Measurements from ENCODE around the gene KNDC1. TPM values are rescaled to one million over a fixed set of nuclear protein-coding genes. Genes with fewer than 3 reads are reported as not detected.
A peak's percentile ranks its signal among the peaks of the same experiment; 100 is the strongest.

KNDC1 gene
- total and polyA plus RNA-seq, 3 donors from 2014 or later: 4.2 to 19.8 (median 13.3) TPM

GRCh38 chr10:133257489-133258065, 97.6 kb downstream of the KNDC1 start:
- Histone ChIP-seq H3K27ac (peak overlapping the region in 1 of 2 donors; percentile 44), H3K36me3 (ENCODE audit: low read depth, missing control alignments) (no peaks in the 10 kb centered on the region), H3K9me3 (no peaks in the 10 kb centered on the region), H3K4me3 (no peak overlapping the region), H3K4me1 (peaks cover 51% of the 10 kb centered on the region), H3K27me3 (no peaks in the 10 kb centered on the region)
- DNase-seq: peak; percentile 85
- WGBS, 2 donors: 34 to 55% methylated on average over 22 to 27 of the region's 27 CpGs
- intact Hi-C loops (cut with DNase I; ENCODE audit: low total_unique reads): no loop called here
- TF ChIP-seq POLR2A (IDR thresholded peaks at IDR 0.05): no peak
- TF ChIP-seq CTCF (IDR thresholded peaks at IDR 0.05): peak in 1 of 3 experiments; percentile 13

GRCh38 chr10:133258066-133258817, 98.2 kb downstream of the KNDC1 start:
- no peak overlapping the region for H3K4me3 ChIP-seq
- H3K27me3 ChIP-seq: no peaks in the 10 kb centered on the region
- H3K4me1 ChIP-seq: peaks cover 46% of the 10 kb centered on the region
- H3K36me3 ChIP-seq (ENCODE audit: low read depth, missing control alignments): no peaks in the 10 kb centered on the region
- H3K27ac ChIP-seq: peak overlapping the region in 1 of 2 donors; percentile 44
- intact Hi-C loops (cut with DNase I; ENCODE audit: low total_unique reads): no loop called here
- 57 to 58% methylated on average over 5 to 21 of the region's 21 CpGs for WGBS, 2 donors
- H3K9me3 ChIP-seq: no peaks in the 10 kb centered on the region
- DNase-seq: no peak
- no peak for TF ChIP-seq POLR2A (IDR thresholded peaks at IDR 0.05)
- no peak for TF ChIP-seq CTCF (IDR thresholded peaks at IDR 0.05)

- peak; percentile 57 for DNase-seq
- H3K4me3 ChIP-seq: no peak overlapping the region
- intact Hi-C loops (cut with DNase I; ENCODE audit: low total_unique reads): no loop called here
- peaks cover 38% of the 10 kb centered on the region for H3K4me1 ChIP-seq
- H3K27ac ChIP-seq: peak overlapping the region; percentile 23 to 41
- no peaks in the 10 kb centered on the region for H3K9me3 ChIP-seq
- WGBS, 2 donors: 74 to 77% methylated on average over 9 to 24 of the region's 24 CpGs
- H3K27me3 ChIP-seq: no peaks in the 10 kb centered on the region
- TF ChIP-seq CTCF (IDR thresholded peaks at IDR 0.05) (no peak), POLR2A (IDR thresholded peaks at IDR 0.05) (no peak)
- no peaks in the 10 kb centered on the region for H3K36me3 ChIP-seq (ENCODE audit: low read depth, missing control alignments)
Measured at GRCh38 chr10:133258818-133259601, 99.0 kb downstream of the KNDC1 start.

GRCh38 chr10:133259602-133259989, 99.6 kb downstream of the KNDC1 start:
- Histone ChIP-seq H3K4me1 (peaks cover 32% of the 10 kb centered on the region), H3K27ac (peak overlapping the region in 1 of 2 donors; percentile 41)
- 78 to 84% methylated on average over 10 to 12 of the region's 12 CpGs for WGBS, 2 donors

More at GRCh38 chr10:133259602-133259989, 99.6 kb downstream of the KNDC1 start:
- Histone ChIP-seq H3K36me3 (ENCODE audit: low read depth, missing control alignments) (no peaks in the 10 kb centered on the region), H3K27me3 (no peaks in the 10 kb centered on the region), H3K4me3 (no peak overlapping the region), H3K9me3 (no peaks in the 10 kb centered on the region)
- intact Hi-C loops (cut with DNase I; ENCODE audit: low total_unique reads): no loop called here
- TF ChIP-seq POLR2A (IDR thresholded peaks at IDR 0.05) (no peak), CTCF (IDR thresholded peaks at IDR 0.05) (no peak)
- DNase-seq: no peak
